ENCODE data around the gene PRLHR.
A peak's percentile ranks its signal among the peaks of the same experiment; 100 is the strongest.

The PRLHR gene

GRCh38 chr10:118583611-118584010, 11.8 kb downstream of the PRLHR start:
- DNase-seq (ENCODE audit: low read depth in 2 of 2), result peak in 1 of 2 donors; percentile 42
- no peak for TF ChIP-seq CTCF (IDR thresholded peaks at IDR 0.05; ENCODE audit: low read depth, low read length)
- H3K4me3 ChIP-seq (replicated peaks in 1 of 2; ENCODE audit: low read depth in 2 of 2, low read length in 2 of 2), result no peak overlapping the region

- H3K4me3 ChIP-seq (replicated peaks in 1 of 2; ENCODE audit: low read depth in 2 of 2, low read length in 2 of 2), result no peak overlapping the region
- TF ChIP-seq CTCF (IDR thresholded peaks at IDR 0.05; ENCODE audit: low read depth, low read length), result no peak
- no peak for DNase-seq (ENCODE audit: low read depth in 2 of 2)
Measured at GRCh38 chr10:118582511-118582910, 12.9 kb downstream of the PRLHR start.

GRCh38 chr10:118581340-118581739, 14.1 kb downstream of the PRLHR start:
- no peak overlapping the region for H3K4me3 ChIP-seq (replicated peaks in 1 of 2; ENCODE audit: low read depth in 2 of 2, low read length in 2 of 2)
- TF ChIP-seq CTCF (IDR thresholded peaks at IDR 0.05; ENCODE audit: low read depth, low read length), result no peak

GRCh38 chr10:118580702-118581101, 14.7 kb downstream of the PRLHR start:
- TF ChIP-seq CTCF (IDR thresholded peaks at IDR 0.05; ENCODE audit: low read depth, low read length), result no peak
- no peak overlapping the region for H3K4me3 ChIP-seq (replicated peaks in 1 of 2; ENCODE audit: low read depth in 2 of 2, low read length in 2 of 2)
- no peak for DNase-seq (ENCODE audit: low read depth in 2 of 2)

More at GRCh38 chr10:118581340-118581739, 14.1 kb downstream of the PRLHR start:
- no peak for DNase-seq (ENCODE audit: low read depth in 2 of 2)

- H3K4me3 ChIP-seq (replicated peaks in 1 of 2; ENCODE audit: low read depth in 2 of 2, low read length in 2 of 2), result no peak overlapping the region
- no peak for DNase-seq (ENCODE audit: low read depth in 2 of 2)
- TF ChIP-seq CTCF (IDR thresholded peaks at IDR 0.05; ENCODE audit: low read depth, low read length), result no peak
Measured at GRCh38 chr10:118573512-118573911, 21.9 kb downstream of the PRLHR start.

- DNase-seq (ENCODE audit: low read depth in 2 of 2), result no peak
- TF ChIP-seq CTCF (IDR thresholded peaks at IDR 0.05; ENCODE audit: low read depth, low read length), result no peak
- no peak overlapping the region for H3K4me3 ChIP-seq (replicated peaks in 1 of 2; ENCODE audit: low read depth in 2 of 2, low read length in 2 of 2)
Measured at GRCh38 chr10:118572256-118573041, 23.0 kb downstream of the PRLHR start.
